H9 (cell line): ENCODE measurements around the gene TMEM132C. TPM values are rescaled to one million over a fixed set of nuclear protein-coding genes. Genes with fewer than 3 reads are reported as not detected.

Experiments used
- DNase-seq: peaks from one replicate; pipeline ENCODE4 v3.0.0-alpha.2; 2017
- H2AFZ ChIP-seq: one replicate; pipeline ENCODE4 v1.6.1; 2013; ENCODE audit warnings: mild to moderate bottlenecking, low read length, control low read depth, moderate library complexity
- H2AK5ac ChIP-seq: 2 replicates; pipeline ENCODE4 v1.6.1; 2013; ENCODE audit warnings: low read length, control low read depth, mixed read lengths; ENCODE audit not compliant: insufficient read length
- H2BK120ac ChIP-seq: one replicate; pipeline ENCODE4 v1.6.1; 2013; ENCODE audit warnings: low read depth, mild to moderate bottlenecking, low read length, control low read depth, inconsistent platforms; ENCODE audit not compliant: poor library complexity, severe bottlenecking
- H2BK12ac ChIP-seq: 2 replicates; pipeline ENCODE4 v1.6.1; 2013; ENCODE audit warnings: low read length, control low read depth, mixed read lengths, low read depth; ENCODE audit not compliant: insufficient read length
- H2BK15ac ChIP-seq: 2 replicates; pipeline ENCODE4 v1.6.1; 2013; ENCODE audit warnings: low read depth, low read length, control low read depth
- H2BK20ac ChIP-seq: one replicate; pipeline ENCODE4 v1.6.1; 2013; ENCODE audit warnings: low read depth, mild to moderate bottlenecking, low read length, control low read depth, inconsistent platforms; ENCODE audit not compliant: poor library complexity, severe bottlenecking
- H2BK5ac ChIP-seq: 2 replicates; pipeline ENCODE4 v1.6.1; 2013; ENCODE audit warnings: low read length, control low read depth, mixed read lengths; ENCODE audit not compliant: insufficient read length
- H3K14ac ChIP-seq: 2 replicates; pipeline ENCODE4 v1.6.1; 2013; ENCODE audit warnings: low read length, control low read depth; ENCODE audit not compliant: insufficient read depth
- H3K18ac ChIP-seq: 2 replicates; pipeline ENCODE4 v1.6.1; 2013; ENCODE audit warnings: low read depth, mild to moderate bottlenecking, mixed read lengths, low read length, control low read depth; ENCODE audit not compliant: insufficient read length
- H3K23ac ChIP-seq: 2 replicates; pipeline ENCODE4 v1.6.1; 2013; ENCODE audit warnings: low read length, control low read depth, mixed read lengths, low read depth; ENCODE audit not compliant: insufficient read length
- H3K23me2 ChIP-seq: 2 replicates; pipeline ENCODE4 v1.6.1; 2013; ENCODE audit warnings: low read depth, mild to moderate bottlenecking, mixed read lengths, low read length, control low read depth; ENCODE audit not compliant: insufficient read length, poor library complexity, severe bottlenecking
- H3K27ac ChIP-seq: 2 replicates; pipeline ENCODE4 v1.5.1; 2013; ENCODE audit warnings: low read length, control low read depth, mixed read lengths, low read depth; ENCODE audit not compliant: insufficient read length
- H3K27me3 ChIP-seq: 2 replicates; pipeline ENCODE4 v1.6.1; 2013; ENCODE audit warnings: low read length, control low read depth, inconsistent platforms; ENCODE audit not compliant: insufficient read depth
- H3K4ac ChIP-seq: 2 replicates; pipeline ENCODE4 v1.6.1; 2013; ENCODE audit warnings: low read depth, mild to moderate bottlenecking, control low read depth, inconsistent platforms, low read length, moderate library complexity
- H3K4me1 ChIP-seq: 2 replicates; pipeline ENCODE4 v1.6.1; 2013; ENCODE audit warnings: low read length, control low read depth, inconsistent platforms; ENCODE audit not compliant: insufficient read depth
- H3K4me2 ChIP-seq: 2 replicates; pipeline ENCODE4 v1.6.1; 2013; ENCODE audit warnings: low read length, control low read depth, mixed read lengths; ENCODE audit not compliant: insufficient read length, insufficient read depth
- H3K56ac ChIP-seq: 2 replicates; pipeline ENCODE4 v1.6.1; 2013; ENCODE audit warnings: low read depth, mild to moderate bottlenecking, mixed read lengths, low read length, control low read depth; ENCODE audit not compliant: insufficient read length
- H3K79me1 ChIP-seq: 2 replicates; pipeline ENCODE4 v1.6.1; 2013; ENCODE audit warnings: low read depth, mild to moderate bottlenecking, moderate library complexity, low read length, control low read depth, inconsistent platforms; ENCODE audit not compliant: insufficient read depth, poor library complexity, severe bottlenecking
- H3K79me2 ChIP-seq: 2 replicates; pipeline ENCODE4 v1.6.1; 2013; ENCODE audit warnings: low read length, control low read depth, inconsistent platforms; ENCODE audit not compliant: insufficient read depth
- H3K9ac ChIP-seq: 2 replicates; pipeline ENCODE4 v1.6.1; 2013; ENCODE audit warnings: low read length, control low read depth, mixed read lengths; ENCODE audit not compliant: insufficient read length; ENCODE audit errors: extremely low read depth
- H3K9me3 ChIP-seq: one replicate; pipeline ENCODE4 v1.6.1; 2013; ENCODE audit warnings: low read depth, low read length, inconsistent platforms; ENCODE audit not compliant: control insufficient read depth
- H3T11ph ChIP-seq: one replicate; pipeline ENCODE4 v1.6.1; 2013; ENCODE audit warnings: mild to moderate bottlenecking, low read length, control low read depth, inconsistent platforms
- H4K20me1 ChIP-seq: one replicate; pipeline ENCODE4 v1.6.1; 2013; ENCODE audit not compliant: control insufficient read depth, insufficient read length, insufficient read depth
- H4K5ac ChIP-seq: 2 replicates; pipeline ENCODE4 v1.6.1; 2013; ENCODE audit warnings: low read depth, mild to moderate bottlenecking, mixed read lengths, low read length, control low read depth; ENCODE audit not compliant: insufficient read length
- H4K8ac ChIP-seq: replicated peaks from 2 replicates; pipeline ENCODE4 v1.6.1; 2013; ENCODE audit warnings: low read length, control low read depth, mixed read lengths, low read depth; ENCODE audit not compliant: insufficient read length
- H4K91ac ChIP-seq: 2 replicates; pipeline ENCODE4 v1.6.1; 2013; ENCODE audit warnings: low read depth, mild to moderate bottlenecking, moderate library complexity, mixed read lengths, low read length, control low read depth; ENCODE audit not compliant: insufficient read length
- H3K27ac Mint-ChIP-seq, 3 experiments: 2 replicates in 2 of 3; 3 replicates in 1 of 3; pipeline ENCODE4 v1.8.0; 2020 to 2021; ENCODE audit warnings: mixed read lengths in 3 of 3, mild to moderate bottlenecking in 1 of 3, moderate library complexity in 1 of 3
- H3K27me3 Mint-ChIP-seq: 2 replicates; pipeline ENCODE4 v1.8.0; 2021; ENCODE audit warnings: low read depth, mild to moderate bottlenecking, moderate library complexity, mixed read lengths
- H3K36me3 Mint-ChIP-seq, 3 experiments: 2 replicates in 2 of 3; 3 replicates in 1 of 3; pipeline ENCODE4 v1.8.0; 2020 to 2021; ENCODE audit warnings: low read depth in 3 of 3, mixed read lengths in 3 of 3; ENCODE audit not compliant: insufficient read depth in 1 of 3
- H3K4me1 Mint-ChIP-seq, 2 experiments: 2 replicates each; pipeline ENCODE4 v1.8.0; 2020; ENCODE audit warnings: mixed read lengths in 2 of 2
- H3K4me3 Mint-ChIP-seq, 2 experiments: 2 replicates in 1 of 2; 3 replicates in 1 of 2; pipeline ENCODE4 v1.8.0; 2020 to 2021; ENCODE audit warnings: mild to moderate bottlenecking in 2 of 2, mixed read lengths in 2 of 2, moderate library complexity in 1 of 2
- H3K9me3 Mint-ChIP-seq, 2 experiments: 2 replicates in 1 of 2; 3 replicates in 1 of 2; pipeline ENCODE4 v1.8.0; 2020; ENCODE audit warnings: mild to moderate bottlenecking in 2 of 2, mixed read lengths in 2 of 2, moderate library complexity in 1 of 2
- CTCF ChIP-seq: fragments of 200-600 bp; sonication (generic); conservative IDR thresholded peaks from 3 replicates; pipeline ENCODE4 v1.8.0; 2021; ENCODE audit warnings: antibody characterized with exemption, mild to moderate bottlenecking
- WGBS: extraction: QIAGEN DNeasy Blood & Tissue Kit; methylation state at CpG from one replicate; pipeline ENCODE4 v1.1.7; 2013; ENCODE audit warnings: missing lambda C conversion rate, low lambda C conversion rate, mixed read lengths; ENCODE audit not compliant: insufficient read length; ENCODE audit errors: extremely low coverage; 5-methylcytosine and 5-hydroxymethylcytosine counted together
- total RNA-seq: library from RNA; stranded (reverse); gene quantifications from 2 replicates; pipeline ENCODE4 v1.2.1, GENCODE V29; 2021

Gene TMEM132C
- total RNA-seq, 1 experiment from 2014 or later: 0.22 TPM

- no CpG with 5 or more reads among the region's 3 CpGs for WGBS
- no peak for TF ChIP-seq CTCF
These were observed 126.4 kb downstream of the TMEM132C start for GRCh38 chr12:128393346-128393745.

More at GRCh38 chr12:128393346-128393745, 126.4 kb downstream of the TMEM132C start:
- Histone ChIP-seq H3K79me2 (no peaks in the 10 kb centered on the region), H3K4me2 (no peak overlapping the region), H3K14ac (no peak overlapping the region), H2BK15ac (no peak overlapping the region), H3K9ac (no peak overlapping the region), H2AK5ac (no peak overlapping the region), H3K23me2 (no peaks in the 10 kb centered on the region), H3K4me1 (no peaks in the 10 kb centered on the region), H3K56ac (no peak overlapping the region), H3K27me3 (no peaks in the 10 kb centered on the region), H4K8ac (no peak overlapping the region), H4K91ac (no peak overlapping the region), H4K20me1 (no peaks in the 10 kb centered on the region), H3K4ac (no peak overlapping the region), H3T11ph (no peak overlapping the region), H3K23ac (no peak overlapping the region), H2BK120ac (no peak overlapping the region), H2BK5ac (no peak overlapping the region), H3K79me1 (no peaks in the 10 kb centered on the region), H3K9me3 (no peaks in the 10 kb centered on the region), H2BK12ac (no peak overlapping the region), H3K18ac (no peak overlapping the region), H2AFZ (no peak overlapping the region), H2BK20ac (no peak overlapping the region), H4K5ac (no peak overlapping the region), H3K27ac (no peak overlapping the region)
- Mint-ChIP-seq H3K36me3 (no peaks in the 10 kb centered on the region; a peak in 1 of 7 replicates), H3K9me3 (peaks cover 0 to 2% of the 10 kb centered on the region in 2 experiments; a peak in 1 of 5 replicates), H3K4me1 (peaks cover 0 to 6% of the 10 kb centered on the region in 2 experiments; a peak in 2 of 4 replicates), H3K27ac (no peak overlapping the region), H3K27me3 (peaks cover 37% of the 10 kb centered on the region), H3K4me3 (no peak overlapping the region)
- no peak for DNase-seq
